PC-3 (cell line): ENCODE data around the gene ANGPTL8.

Source experiments
- EZH2 ChIP-seq: fragments of 300-600 bp; sonication (generic); IDR thresholded peaks from one replicate; pipeline ENCODE4 v1.6.1; 2017; ENCODE audit warnings: antibody characterized with exemption, mild to moderate bottlenecking, low read length; ENCODE audit not compliant: unreplicated experiment
- TF ChIP-seq, protein P1 (sequence below): fragments of 300-600 bp; sonication (generic); conservative IDR thresholded peaks from 2 replicates; pipeline ENCODE4 v1.5.1; 2017; ENCODE audit warnings: antibody characterized with exemption, low read depth, mild to moderate bottlenecking, low read length

DNA sequence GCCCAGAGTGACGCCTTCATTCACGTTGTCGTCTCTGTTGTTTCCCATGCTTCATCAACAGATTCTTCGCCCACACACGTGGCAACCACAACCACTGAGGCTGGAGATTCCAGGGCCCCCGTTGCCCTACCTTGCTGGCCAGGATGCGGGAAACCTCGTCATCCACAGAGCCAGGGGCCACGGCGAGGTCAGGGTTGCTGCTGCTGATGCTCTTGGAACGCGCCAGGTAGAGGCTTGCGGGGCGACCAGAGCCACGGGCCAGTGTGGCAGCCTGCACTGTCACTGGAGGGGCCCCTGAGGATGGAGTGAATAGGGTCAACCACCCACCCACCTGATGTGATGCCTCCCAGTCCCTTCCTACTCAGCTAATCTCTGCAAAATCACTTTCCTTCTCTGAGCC lies 6.3 kb upstream of the ANGPTL8 start:
- TF ChIP-seq, protein P1, sequence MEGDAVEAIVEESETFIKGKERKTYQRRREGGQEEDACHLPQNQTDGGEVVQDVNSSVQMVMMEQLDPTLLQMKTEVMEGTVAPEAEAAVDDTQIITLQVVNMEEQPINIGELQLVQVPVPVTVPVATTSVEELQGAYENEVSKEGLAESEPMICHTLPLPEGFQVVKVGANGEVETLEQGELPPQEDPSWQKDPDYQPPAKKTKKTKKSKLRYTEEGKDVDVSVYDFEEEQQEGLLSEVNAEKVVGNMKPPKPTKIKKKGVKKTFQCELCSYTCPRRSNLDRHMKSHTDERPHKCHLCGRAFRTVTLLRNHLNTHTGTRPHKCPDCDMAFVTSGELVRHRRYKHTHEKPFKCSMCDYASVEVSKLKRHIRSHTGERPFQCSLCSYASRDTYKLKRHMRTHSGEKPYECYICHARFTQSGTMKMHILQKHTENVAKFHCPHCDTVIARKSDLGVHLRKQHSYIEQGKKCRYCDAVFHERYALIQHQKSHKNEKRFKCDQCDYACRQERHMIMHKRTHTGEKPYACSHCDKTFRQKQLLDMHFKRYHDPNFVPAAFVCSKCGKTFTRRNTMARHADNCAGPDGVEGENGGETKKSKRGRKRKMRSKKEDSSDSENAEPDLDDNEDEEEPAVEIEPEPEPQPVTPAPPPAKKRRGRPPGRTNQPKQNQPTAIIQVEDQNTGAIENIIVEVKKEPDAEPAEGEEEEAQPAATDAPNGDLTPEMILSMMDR: no peak
- no peak for TF ChIP-seq EZH2
